ENCODE measurements around the gene MBD2.

MBD2 gene

DNA sequence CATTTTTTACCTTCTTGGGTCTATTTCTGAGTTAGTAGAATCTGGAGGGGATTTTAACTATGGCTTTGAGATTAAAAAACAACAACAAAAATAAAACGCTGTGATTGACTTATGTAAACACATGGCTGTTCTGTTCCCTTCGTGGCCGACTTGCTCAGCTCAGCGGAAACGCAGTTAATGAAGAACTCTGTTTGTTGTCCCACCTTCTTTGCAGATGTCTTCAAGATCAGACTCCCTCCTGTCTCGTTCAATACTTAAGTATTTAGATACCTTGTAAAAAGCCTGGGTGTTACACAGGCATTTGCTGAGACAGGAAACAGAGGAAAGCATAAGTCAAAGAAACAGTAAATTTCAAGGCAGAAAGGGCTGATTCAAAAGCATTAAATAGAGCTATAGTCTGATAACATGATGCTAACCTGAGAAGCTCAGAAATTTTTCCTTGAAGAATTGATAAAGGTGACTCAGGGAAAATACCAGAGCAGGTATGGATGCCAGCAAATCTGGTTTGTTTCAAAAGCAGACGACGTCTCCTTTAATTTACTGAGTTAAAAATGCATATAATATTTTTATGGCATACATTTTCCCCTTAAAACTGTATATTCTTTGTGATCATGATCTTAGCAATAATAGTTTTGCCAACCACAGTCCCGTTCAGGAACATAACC, 23.2 kb upstream of the MBD2 start:
- H3K4me3 Mint-ChIP-seq, result no peak overlapping the region
- no peak for ATAC-seq
- H3K27ac Mint-ChIP-seq, result peak overlapping the region; percentile 82
- H3K27me3 Mint-ChIP-seq, result no peaks in the 10 kb centered on the region
- no peaks in the 10 kb centered on the region for H3K36me3 Mint-ChIP-seq
- H3K9me3 Mint-ChIP-seq, result no peaks in the 10 kb centered on the region
- peaks cover 39% of the 10 kb centered on the region for H3K4me1 Mint-ChIP-seq

- no peak overlapping the region for H3K27ac Mint-ChIP-seq
- peaks cover 7% of the 10 kb centered on the region for H3K4me1 Mint-ChIP-seq
- no peak overlapping the region for H3K4me3 Mint-ChIP-seq
- ATAC-seq, result no peak
- no peaks in the 10 kb centered on the region for H3K36me3 Mint-ChIP-seq
- no peaks in the 10 kb centered on the region for H3K9me3 Mint-ChIP-seq
- no peaks in the 10 kb centered on the region for H3K27me3 Mint-ChIP-seq
Measured at GRCh38 chr18:54242327-54242726, 17.9 kb upstream of the MBD2 start.

GRCh38 chr18:54241483-54241882, 17.0 kb upstream of the MBD2 start:
- H3K36me3 Mint-ChIP-seq, result no peaks in the 10 kb centered on the region
- no peaks in the 10 kb centered on the region for H3K9me3 Mint-ChIP-seq
- no peak overlapping the region for H3K27ac Mint-ChIP-seq
- peak; percentile 60 for ATAC-seq
- H3K27me3 Mint-ChIP-seq, result no peaks in the 10 kb centered on the region
- H3K4me3 Mint-ChIP-seq, result no peak overlapping the region
- no peaks in the 10 kb centered on the region for H3K4me1 Mint-ChIP-seq

- no peaks in the 10 kb centered on the region for H3K4me1 Mint-ChIP-seq
- H3K27ac Mint-ChIP-seq, result no peak overlapping the region
- no peaks in the 10 kb centered on the region for H3K36me3 Mint-ChIP-seq
- H3K9me3 Mint-ChIP-seq, result no peaks in the 10 kb centered on the region
- H3K4me3 Mint-ChIP-seq, result no peak overlapping the region
- no peaks in the 10 kb centered on the region for H3K27me3 Mint-ChIP-seq
- ATAC-seq, result peak; percentile 16
Measured at GRCh38 chr18:54240629-54241107, 16.2 kb upstream of the MBD2 start.

GRCh38 chr18:54239601-54240000, 15.1 kb upstream of the MBD2 start:
- H3K27ac Mint-ChIP-seq, result no peak overlapping the region
- no peak overlapping the region for H3K4me3 Mint-ChIP-seq
- no peaks in the 10 kb centered on the region for H3K9me3 Mint-ChIP-seq

DNA sequence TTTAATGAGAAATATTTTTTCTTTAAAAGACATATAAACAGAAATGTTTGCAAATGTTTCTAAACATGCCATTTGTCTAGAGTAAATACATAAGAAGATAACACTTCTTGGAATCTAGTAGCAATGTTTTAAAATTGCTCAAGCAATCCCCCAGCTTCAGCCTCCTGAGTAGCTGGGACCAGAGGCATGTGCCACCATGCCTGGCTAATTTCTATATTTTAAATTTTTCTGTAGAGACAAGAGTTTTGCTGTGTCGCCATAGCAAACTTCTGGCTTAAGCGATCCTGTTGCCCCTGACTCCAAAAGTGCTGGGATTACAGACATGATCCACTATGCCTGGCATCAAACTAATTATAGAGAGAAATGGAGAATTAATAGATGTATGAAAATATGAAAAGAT, 14.6 kb upstream of the MBD2 start:
- no peak for ATAC-seq
- no peak overlapping the region for H3K4me3 Mint-ChIP-seq
- H3K27ac Mint-ChIP-seq, result no peak overlapping the region
- H3K36me3 Mint-ChIP-seq, result no peaks in the 10 kb centered on the region
- H3K9me3 Mint-ChIP-seq, result no peaks in the 10 kb centered on the region
- H3K27me3 Mint-ChIP-seq, result no peaks in the 10 kb centered on the region
- H3K4me1 Mint-ChIP-seq, result no peaks in the 10 kb centered on the region

More at GRCh38 chr18:54239601-54240000, 15.1 kb upstream of the MBD2 start:
- no peaks in the 10 kb centered on the region for H3K4me1 Mint-ChIP-seq
- H3K27me3 Mint-ChIP-seq, result no peaks in the 10 kb centered on the region
- ATAC-seq, result no peak
- no peaks in the 10 kb centered on the region for H3K36me3 Mint-ChIP-seq

DNA sequence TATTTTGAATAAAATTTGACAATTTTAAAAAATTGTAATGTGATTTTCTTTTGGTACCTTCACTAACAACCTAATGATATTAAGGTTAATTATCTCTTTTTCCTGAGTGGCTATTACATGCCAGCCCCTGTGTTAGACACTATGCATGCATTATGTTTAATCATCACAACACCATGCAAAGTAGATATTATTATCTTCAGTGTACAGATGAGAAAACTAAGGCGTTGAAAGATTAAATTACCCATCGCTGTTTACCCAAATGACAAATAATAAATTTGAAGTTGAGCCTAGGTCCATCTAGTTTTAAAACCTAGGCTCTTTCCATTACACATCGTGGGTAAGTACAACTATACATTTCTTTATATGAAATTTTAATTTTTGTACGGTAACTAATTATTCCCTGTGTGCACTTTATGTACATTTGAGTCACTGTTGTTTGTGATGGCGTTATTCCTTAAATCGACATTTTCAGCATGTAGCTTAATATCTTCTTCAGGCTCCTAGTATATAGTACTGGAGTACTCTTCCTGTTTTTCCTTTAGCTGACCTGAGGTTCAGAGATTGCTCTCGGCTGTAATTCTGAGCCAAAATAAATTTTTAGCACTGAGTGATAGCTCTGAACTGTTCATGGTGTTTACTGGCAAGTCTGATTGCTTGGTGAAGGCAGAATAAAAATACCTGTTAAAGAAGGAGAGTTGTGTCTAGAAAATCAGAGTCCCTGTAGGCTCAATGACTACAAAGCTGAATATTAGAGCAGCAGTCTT, 13.9 kb upstream of the MBD2 start:
- no peaks in the 10 kb centered on the region for H3K36me3 Mint-ChIP-seq
- H3K4me1 Mint-ChIP-seq, result no peaks in the 10 kb centered on the region
- no peak overlapping the region for H3K4me3 Mint-ChIP-seq
- no peak for ATAC-seq
- H3K27ac Mint-ChIP-seq, result no peak overlapping the region
- H3K27me3 Mint-ChIP-seq, result no peaks in the 10 kb centered on the region
- H3K9me3 Mint-ChIP-seq, result no peaks in the 10 kb centered on the region

DNA sequence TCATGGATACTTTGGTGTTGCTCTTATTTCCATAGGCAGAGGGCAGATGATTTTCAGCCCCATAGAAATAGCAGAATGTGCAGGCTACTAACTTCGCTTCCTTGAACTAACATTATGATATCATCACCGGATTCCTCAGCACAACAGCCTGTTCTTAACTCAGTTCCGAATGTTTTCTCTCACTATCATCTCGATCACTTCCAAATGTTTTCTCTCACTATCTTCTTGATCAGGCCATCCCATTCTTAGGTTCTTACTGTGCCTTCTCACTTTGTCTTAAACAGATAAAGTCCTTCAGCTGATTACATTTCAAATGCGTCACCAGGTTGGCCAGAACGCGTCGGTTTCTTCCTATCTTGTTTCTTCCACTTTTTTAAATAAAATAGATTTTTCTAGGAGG, 11.4 kb upstream of the MBD2 start:
- no peaks in the 10 kb centered on the region for H3K9me3 Mint-ChIP-seq
- no peaks in the 10 kb centered on the region for H3K27me3 Mint-ChIP-seq
- H3K27ac Mint-ChIP-seq, result no peak overlapping the region
- no peak for ATAC-seq
- H3K4me3 Mint-ChIP-seq, result no peak overlapping the region
- H3K36me3 Mint-ChIP-seq, result no peaks in the 10 kb centered on the region
- H3K4me1 Mint-ChIP-seq, result no peaks in the 10 kb centered on the region

GRCh38 chr18:54233747-54234146, 9.3 kb upstream of the MBD2 start:
- no peak overlapping the region for H3K27ac Mint-ChIP-seq
- no peaks in the 10 kb centered on the region for H3K4me1 Mint-ChIP-seq
- no peak overlapping the region for H3K4me3 Mint-ChIP-seq
- H3K36me3 Mint-ChIP-seq, result no peaks in the 10 kb centered on the region
- ATAC-seq, result no peak
- no peaks in the 10 kb centered on the region for H3K9me3 Mint-ChIP-seq
- no peaks in the 10 kb centered on the region for H3K27me3 Mint-ChIP-seq

GRCh38 chr18:54233228-54233625, 8.8 kb upstream of the MBD2 start:
- H3K4me3 Mint-ChIP-seq, result no peak overlapping the region
- H3K36me3 Mint-ChIP-seq, result no peaks in the 10 kb centered on the region
- H3K27ac Mint-ChIP-seq, result no peak overlapping the region
- no peaks in the 10 kb centered on the region for H3K9me3 Mint-ChIP-seq
- no peak for ATAC-seq
- H3K27me3 Mint-ChIP-seq, result no peaks in the 10 kb centered on the region
- H3K4me1 Mint-ChIP-seq, result no peaks in the 10 kb centered on the region

DNA sequence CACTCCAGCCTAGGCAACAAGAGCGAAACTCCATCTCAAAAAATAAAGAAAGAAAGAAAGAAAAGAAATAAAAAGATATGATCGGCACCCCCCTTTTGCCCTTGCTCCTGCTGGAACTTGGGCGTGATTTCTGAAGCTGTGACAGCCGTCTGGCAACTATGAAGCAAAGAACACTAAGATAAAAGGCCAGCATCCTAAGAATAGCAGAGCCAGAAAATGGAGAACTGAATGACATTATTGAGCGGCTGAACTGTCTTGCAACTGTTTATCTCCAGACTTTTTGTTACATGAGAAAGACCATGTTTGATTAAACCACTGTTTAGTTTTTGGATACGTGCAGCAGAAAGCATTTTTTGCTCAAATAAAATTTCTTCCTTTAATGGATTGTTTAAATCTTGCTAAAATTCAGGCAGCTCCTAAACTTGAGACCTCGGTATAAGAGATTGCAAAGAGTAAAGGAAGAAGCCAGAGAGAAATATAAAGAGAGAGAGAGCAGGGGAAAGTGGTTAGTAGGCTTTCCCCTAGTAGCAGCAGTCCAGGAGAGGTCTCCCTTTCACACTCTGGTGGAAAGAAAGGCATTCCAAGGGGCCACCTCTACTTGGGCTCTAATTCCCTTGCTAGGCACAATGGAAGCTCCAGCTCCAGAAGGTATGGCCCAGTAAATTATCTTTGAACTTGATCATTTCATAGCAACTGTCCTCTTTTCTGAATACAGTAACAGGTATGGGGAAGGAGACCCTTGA, 8.2 kb upstream of the MBD2 start:
- Mint-ChIP-seq H3K4me1 (no peaks in the 10 kb centered on the region), H3K9me3 (no peaks in the 10 kb centered on the region), H3K4me3 (no peak overlapping the region), H3K27ac (no peak overlapping the region), H3K27me3 (no peaks in the 10 kb centered on the region), H3K36me3 (no peaks in the 10 kb centered on the region)
- ATAC-seq, result no peak

GRCh38 chr18:54229421-54230059, 5.1 kb upstream of the MBD2 start:
- no peak overlapping the region for H3K4me3 Mint-ChIP-seq
- peak overlapping the region; percentile 18 for H3K27ac Mint-ChIP-seq
- H3K4me1 Mint-ChIP-seq, result no peaks in the 10 kb centered on the region
- no peaks in the 10 kb centered on the region for H3K9me3 Mint-ChIP-seq
- no peaks in the 10 kb centered on the region for H3K27me3 Mint-ChIP-seq
- no peaks in the 10 kb centered on the region for H3K36me3 Mint-ChIP-seq
- ATAC-seq, result peak; percentile 16

GRCh38 chr18:54228364-54228763, 3.9 kb upstream of the MBD2 start:
- Mint-ChIP-seq H3K9me3 (no peaks in the 10 kb centered on the region), H3K36me3 (no peaks in the 10 kb centered on the region), H3K27me3 (no peaks in the 10 kb centered on the region), H3K4me1 (peaks cover 6% of the 10 kb centered on the region), H3K27ac (no peak overlapping the region), H3K4me3 (no peak overlapping the region)
- no peak for ATAC-seq

GRCh38 chr18:54223568-54224241, 764 bp downstream of the MBD2 start:
- Mint-ChIP-seq H3K4me3 (peak overlapping the region; percentile 87), H3K4me1 (peaks cover 51% of the 10 kb centered on the region), H3K36me3 (peaks cover 11% of the 10 kb centered on the region), H3K9me3 (no peaks in the 10 kb centered on the region), H3K27me3 (no peaks in the 10 kb centered on the region), H3K27ac (peak overlapping the region; percentile 92)
- peak; percentile 67 for ATAC-seq

All from stimulated activated memory B cell treated with anti-CD40 and anti-IgM and Interleukin-4, amounts not matched to agents 10 μg/mL and 1 μg/mL and 100 μg/mL, for 72 hours (primary cell).